Naive B cell (primary cell): ENCODE measurements around the gene FAM83G. TPM values are rescaled to one million over a fixed set of nuclear protein-coding genes. Genes with fewer than 3 reads are reported as not detected.

ENCODE experiments used
- ATAC-seq, 2 donors: fragments of 150-1000 bp; cut with Tn5 transposase; 2 replicates each; pipeline ENCODE4 v1.10.0; 2021; ENCODE audit warnings: low read depth in 2 of 2, mild to moderate bottlenecking in 2 of 2, moderate library complexity in 2 of 2
- DNase-seq: peaks from one replicate; pipeline ENCODE4 v3.0.0; 2022
- H3K27ac Mint-ChIP-seq, 6 donors: one replicate each; pipeline ENCODE4 v1.8.0; 2020 to 2022; ENCODE audit warnings: mild to moderate bottlenecking in 6 of 6, mixed read lengths in 6 of 6, moderate library complexity in 5 of 6, inconsistent platforms in 2 of 6
- H3K27me3 Mint-ChIP-seq, 3 donors: one replicate each; pipeline ENCODE4 v1.8.0; 2021 to 2022; ENCODE audit warnings: mixed read lengths in 3 of 3, mild to moderate bottlenecking in 1 of 3
- H3K36me3 Mint-ChIP-seq, 2 donors: one replicate each; pipeline ENCODE4 v1.8.0; 2020 to 2022; ENCODE audit warnings: mixed read lengths in 2 of 2, inconsistent platforms in 1 of 2, mild to moderate bottlenecking in 1 of 2
- H3K4me1 Mint-ChIP-seq, 3 donors: one replicate each; pipeline ENCODE4 v1.8.0; 2020 to 2022; ENCODE audit warnings: mixed read lengths in 3 of 3, inconsistent platforms in 1 of 3, mild to moderate bottlenecking in 1 of 3, moderate library complexity in 1 of 3
- H3K4me3 Mint-ChIP-seq, 8 donors: one replicate each; pipeline ENCODE4 v1.8.0; 2020 to 2022; ENCODE audit warnings: mild to moderate bottlenecking in 8 of 8, mixed read lengths in 8 of 8, moderate library complexity in 8 of 8, inconsistent platforms in 2 of 8
- H3K9me3 Mint-ChIP-seq, 7 donors: one replicate each; pipeline ENCODE4 v1.8.0; 2020 to 2022; ENCODE audit warnings: mixed read lengths in 7 of 7, mild to moderate bottlenecking in 5 of 7, inconsistent platforms in 2 of 7, moderate library complexity in 1 of 7
- polyA plus RNA-seq, 6 donors: library from polyadenylated mRNA; unstranded; fragments of 300-500 nt; fragmentation: Illumina TruSeq; gene quantifications; one replicate each; pipeline ENCODE4 v1.2.3, GENCODE V29; 2021; ENCODE audit warnings: low read depth in 6 of 6

FAM83G gene
- polyA plus RNA-seq, 6 donors from 2014 or later = 2.5 to 4.4 (median 2.9) TPM

- H3K9me3 Mint-ChIP-seq = no peaks in the 10 kb centered on the region
- H3K36me3 Mint-ChIP-seq = peaks cover 0 to 5% of the 10 kb centered on the region in 2 donors
- peak overlapping the region in 1 of 6 donors; percentile 49 for H3K27ac Mint-ChIP-seq
- ATAC-seq = no peak
- no peak overlapping the region for H3K4me3 Mint-ChIP-seq
- H3K27me3 Mint-ChIP-seq = no peaks in the 10 kb centered on the region
- no peaks in the 10 kb centered on the region for H3K4me1 Mint-ChIP-seq
- no peak for DNase-seq
Measured at GRCh38 chr17:18984273-18985114, 20.1 kb downstream of the FAM83G start.

DNA sequence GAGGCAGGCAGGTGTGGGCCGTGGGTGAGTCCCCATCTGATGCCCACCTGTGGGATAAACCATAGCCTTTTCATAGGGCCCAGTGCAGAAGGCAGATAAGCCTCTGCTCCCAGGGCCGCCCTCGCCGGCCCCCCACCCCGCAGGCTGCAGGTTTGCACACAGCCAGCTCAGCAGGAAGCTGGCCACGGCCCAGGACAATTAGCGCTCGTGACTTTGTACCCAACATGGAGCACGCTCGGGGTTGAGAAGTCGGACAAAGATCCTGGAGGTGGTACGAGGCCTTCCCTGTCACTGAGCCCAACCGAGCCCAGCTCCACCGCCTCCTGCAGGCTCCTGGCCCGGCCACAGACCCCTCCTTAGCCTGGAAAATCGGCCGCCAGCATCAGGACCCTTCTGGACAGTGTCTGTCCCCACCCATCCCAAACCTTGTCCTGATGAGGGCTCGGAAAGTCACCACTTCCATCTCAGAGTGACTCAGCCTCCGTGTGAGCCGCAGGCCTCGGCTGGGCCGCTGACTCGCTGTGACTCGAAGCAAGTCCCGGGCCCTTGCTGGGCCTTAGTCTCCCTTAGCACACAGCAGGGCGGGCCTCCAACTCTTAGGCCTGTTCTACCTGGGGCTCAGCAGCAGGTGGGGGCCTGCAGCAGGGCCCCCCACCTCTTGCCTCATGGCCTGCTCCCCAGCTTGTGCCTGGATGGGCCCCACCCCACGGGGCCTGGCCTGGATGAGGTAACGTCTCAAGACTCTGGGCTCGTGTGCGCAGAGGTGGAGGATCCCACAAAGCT is 22.7 kb downstream of the FAM83G start:
- no peak for ATAC-seq
- no peak overlapping the region for H3K4me3 Mint-ChIP-seq
- no peaks in the 10 kb centered on the region for H3K4me1 Mint-ChIP-seq

GRCh38 chr17:18981335-18981641 is 23.3 kb downstream of the FAM83G start:
- H3K9me3 Mint-ChIP-seq = no peaks in the 10 kb centered on the region
- H3K4me1 Mint-ChIP-seq = no peaks in the 10 kb centered on the region
- no peak for DNase-seq
- no peak for ATAC-seq
- H3K27ac Mint-ChIP-seq = no peak overlapping the region
- peaks cover 0 to 5% of the 10 kb centered on the region in 2 donors for H3K36me3 Mint-ChIP-seq
- H3K27me3 Mint-ChIP-seq = no peaks in the 10 kb centered on the region
- no peak overlapping the region for H3K4me3 Mint-ChIP-seq

More for the DNA sequence above, 22.7 kb downstream of the FAM83G start:
- Mint-ChIP-seq H3K9me3 (no peaks in the 10 kb centered on the region), H3K27me3 (no peaks in the 10 kb centered on the region), H3K36me3 (peaks cover 0 to 5% of the 10 kb centered on the region in 2 donors), H3K27ac (no peak overlapping the region)
- no peak for DNase-seq

DNA sequence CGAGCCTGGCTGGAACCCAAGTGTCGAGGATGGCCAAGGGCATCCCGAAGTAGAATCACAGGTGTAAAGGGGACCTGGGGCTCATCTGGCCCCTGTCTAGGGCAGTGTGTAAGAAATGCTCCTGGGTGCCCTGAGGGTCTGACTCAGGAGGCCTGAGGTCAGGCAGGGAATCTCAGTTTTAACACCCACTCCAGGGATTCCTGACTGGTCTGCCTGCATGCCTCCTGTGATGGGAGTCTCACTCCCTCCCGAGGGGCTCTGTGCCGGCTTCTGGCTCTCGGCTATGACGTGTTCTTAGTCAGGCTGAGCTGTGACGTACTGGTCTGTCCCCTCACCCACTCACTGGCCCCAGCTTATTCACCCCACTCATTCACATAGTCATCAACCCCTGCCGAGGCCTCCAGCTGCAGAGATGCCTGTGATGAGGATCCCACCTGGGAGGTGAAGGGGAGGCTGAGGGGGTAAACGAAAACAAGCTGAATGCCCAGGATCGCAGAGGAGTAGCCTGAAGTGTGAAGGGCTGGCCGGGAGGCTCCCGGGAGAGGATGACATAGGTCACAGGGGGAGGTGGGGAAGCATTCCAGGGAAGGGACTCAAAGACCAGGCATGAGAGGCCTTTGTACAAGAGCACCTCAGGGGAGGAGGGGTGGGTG is 23.8 kb downstream of the FAM83G start:
- Mint-ChIP-seq H3K27ac (peak overlapping the region in 1 of 6 donors; percentile 81), H3K4me3 (no peak overlapping the region), H3K36me3 (peaks cover 0 to under 1% of the 10 kb centered on the region in 2 donors), H3K9me3 (no peaks in the 10 kb centered on the region), H3K4me1 (no peaks in the 10 kb centered on the region), H3K27me3 (no peaks in the 10 kb centered on the region)
- ATAC-seq = no peak
- no peak for DNase-seq

DNA sequence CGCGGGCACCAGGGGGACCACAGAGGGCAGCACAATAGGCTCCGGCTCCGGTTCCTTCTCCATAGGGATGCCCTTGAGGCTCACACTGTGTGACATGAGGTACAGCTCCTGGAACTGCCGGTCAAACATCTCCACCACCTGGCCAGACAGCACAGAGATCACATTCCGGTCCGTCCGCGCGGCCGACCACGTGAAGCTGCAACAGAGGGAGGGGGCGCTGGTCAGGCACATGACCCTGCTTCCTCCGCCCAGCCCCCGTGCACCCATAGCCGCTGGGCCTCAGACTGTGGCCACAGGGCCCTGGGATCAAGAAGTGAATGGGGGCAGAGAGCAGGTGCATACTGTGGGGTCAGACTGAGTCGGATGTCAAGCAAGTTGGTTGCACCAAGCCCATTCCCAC is 25.9 kb downstream of the FAM83G start:
- no peak overlapping the region for H3K4me3 Mint-ChIP-seq
- H3K27ac Mint-ChIP-seq = no peak overlapping the region
- ATAC-seq (no peak), DNase-seq (no peak)
- no peaks in the 10 kb centered on the region for H3K27me3 Mint-ChIP-seq
- no peaks in the 10 kb centered on the region for H3K9me3 Mint-ChIP-seq
- H3K36me3 Mint-ChIP-seq = no peaks in the 10 kb centered on the region
- H3K4me1 Mint-ChIP-seq = no peaks in the 10 kb centered on the region

DNA sequence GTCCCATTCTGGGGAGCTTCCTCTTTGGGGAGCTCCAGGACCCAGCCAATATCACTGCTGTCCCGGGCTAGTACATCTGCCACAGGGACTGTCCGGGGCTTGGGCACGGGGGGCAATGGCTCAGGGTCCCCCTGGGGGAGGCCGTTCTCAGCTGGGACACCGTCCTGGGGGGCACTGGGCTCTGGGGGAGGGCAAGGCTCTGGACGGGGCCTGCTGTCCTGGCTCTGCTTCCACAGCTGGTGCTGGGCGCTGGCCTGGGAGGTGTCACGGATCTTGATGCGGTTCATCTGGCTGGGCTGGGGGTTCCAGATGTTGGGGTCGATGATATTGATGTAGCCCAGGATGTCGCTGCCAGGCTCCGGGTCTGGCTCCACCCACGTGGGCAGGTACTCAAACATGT is 26.5 kb downstream of the FAM83G start:
- Mint-ChIP-seq H3K9me3 (no peaks in the 10 kb centered on the region), H3K4me3 (no peak overlapping the region), H3K36me3 (no peaks in the 10 kb centered on the region), H3K27me3 (no peaks in the 10 kb centered on the region), H3K27ac (no peak overlapping the region), H3K4me1 (no peaks in the 10 kb centered on the region)
- ATAC-seq = no peak
- no peak for DNase-seq

DNA sequence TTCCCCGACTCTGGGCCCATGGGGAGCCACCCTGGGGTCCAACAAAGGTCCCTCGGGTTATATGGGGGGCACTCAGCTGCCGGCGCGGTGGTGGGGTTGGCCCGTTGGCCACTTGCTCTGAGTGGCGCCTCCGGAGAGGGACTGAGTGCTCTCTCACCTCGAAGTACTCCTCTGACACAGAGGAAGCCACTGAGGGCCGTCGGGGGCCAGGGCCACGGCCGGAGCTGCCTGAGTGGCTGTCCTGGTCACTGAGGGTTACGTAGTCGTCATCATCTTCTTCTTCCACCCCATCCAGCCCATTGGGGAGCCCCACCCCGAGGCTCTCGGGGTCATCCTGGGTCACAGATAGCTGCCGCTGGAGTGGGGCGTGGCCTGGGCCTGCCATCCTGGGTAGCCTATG is 26.9 kb downstream of the FAM83G start:
- DNase-seq (no peak), ATAC-seq (no peak)
- no peaks in the 10 kb centered on the region for H3K36me3 Mint-ChIP-seq
- no peaks in the 10 kb centered on the region for H3K4me1 Mint-ChIP-seq
- peak overlapping the region in 2 of 6 donors; percentile 38 to 85 for H3K27ac Mint-ChIP-seq
- H3K4me3 Mint-ChIP-seq = no peak overlapping the region
- H3K9me3 Mint-ChIP-seq = no peaks in the 10 kb centered on the region
- no peaks in the 10 kb centered on the region for H3K27me3 Mint-ChIP-seq

DNA sequence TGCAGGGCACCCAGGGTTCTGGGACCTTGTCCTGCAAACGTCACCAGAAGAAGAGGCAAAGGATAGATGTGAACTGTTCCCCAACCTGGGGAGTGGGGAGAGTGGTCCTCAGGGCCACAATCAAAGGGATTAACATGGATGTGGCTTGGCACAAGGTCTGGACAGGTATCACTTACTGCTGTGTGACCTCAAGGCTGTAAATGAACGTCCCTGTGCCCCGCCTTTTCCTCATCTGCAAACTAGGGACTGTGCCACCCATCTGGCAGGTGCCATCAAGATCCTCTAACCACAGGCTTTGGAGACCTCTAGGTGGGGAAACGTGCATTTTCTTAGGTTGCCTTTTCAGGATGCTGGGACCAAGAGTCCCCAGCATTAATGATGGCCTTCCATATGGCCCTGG is 27.5 kb downstream of the FAM83G start:
- H3K4me1 Mint-ChIP-seq = no peaks in the 10 kb centered on the region
- H3K36me3 Mint-ChIP-seq = no peaks in the 10 kb centered on the region
- no peak overlapping the region for H3K4me3 Mint-ChIP-seq
- peak overlapping the region in 1 of 6 donors; percentile 69 for H3K27ac Mint-ChIP-seq
- ATAC-seq = no peak
- DNase-seq = no peak
- H3K9me3 Mint-ChIP-seq = no peaks in the 10 kb centered on the region
- no peaks in the 10 kb centered on the region for H3K27me3 Mint-ChIP-seq

GRCh38 chr17:18976201-18976600 is 28.4 kb downstream of the FAM83G start:
- Mint-ChIP-seq H3K9me3 (no peaks in the 10 kb centered on the region), H3K27ac (no peak overlapping the region)

DNA sequence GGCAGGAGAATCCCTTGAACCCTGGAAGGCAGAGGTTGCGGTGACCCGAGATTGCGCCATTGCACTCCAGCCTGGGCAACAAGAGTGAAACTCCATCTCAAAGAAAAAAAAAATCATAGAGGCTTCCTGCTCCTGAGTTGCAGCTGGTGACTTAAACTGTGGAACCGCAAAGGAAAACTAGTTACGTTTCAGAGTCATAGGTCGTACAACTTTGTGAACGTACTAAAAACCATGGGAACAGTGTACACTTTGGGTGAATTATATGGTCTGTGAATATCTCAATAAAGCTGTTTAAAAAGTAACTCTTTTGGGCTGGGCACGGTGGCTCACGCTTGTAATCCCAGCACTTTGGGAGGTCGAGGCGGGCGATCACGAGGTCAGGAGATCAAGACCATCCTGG is 29.0 kb downstream of the FAM83G start:
- H3K27me3 Mint-ChIP-seq = no peaks in the 10 kb centered on the region
- no peaks in the 10 kb centered on the region for H3K4me1 Mint-ChIP-seq
- no peak for DNase-seq
- no peaks in the 10 kb centered on the region for H3K9me3 Mint-ChIP-seq
- no peak for ATAC-seq
- no peaks in the 10 kb centered on the region for H3K36me3 Mint-ChIP-seq
- no peak overlapping the region for H3K4me3 Mint-ChIP-seq
- H3K27ac Mint-ChIP-seq = no peak overlapping the region

More at GRCh38 chr17:18976201-18976600, 28.4 kb downstream of the FAM83G start:
- H3K27me3 Mint-ChIP-seq = no peaks in the 10 kb centered on the region
- no peaks in the 10 kb centered on the region for H3K4me1 Mint-ChIP-seq
- ATAC-seq (no peak), DNase-seq (no peak)
- no peak overlapping the region for H3K4me3 Mint-ChIP-seq
- no peaks in the 10 kb centered on the region for H3K36me3 Mint-ChIP-seq

DNA sequence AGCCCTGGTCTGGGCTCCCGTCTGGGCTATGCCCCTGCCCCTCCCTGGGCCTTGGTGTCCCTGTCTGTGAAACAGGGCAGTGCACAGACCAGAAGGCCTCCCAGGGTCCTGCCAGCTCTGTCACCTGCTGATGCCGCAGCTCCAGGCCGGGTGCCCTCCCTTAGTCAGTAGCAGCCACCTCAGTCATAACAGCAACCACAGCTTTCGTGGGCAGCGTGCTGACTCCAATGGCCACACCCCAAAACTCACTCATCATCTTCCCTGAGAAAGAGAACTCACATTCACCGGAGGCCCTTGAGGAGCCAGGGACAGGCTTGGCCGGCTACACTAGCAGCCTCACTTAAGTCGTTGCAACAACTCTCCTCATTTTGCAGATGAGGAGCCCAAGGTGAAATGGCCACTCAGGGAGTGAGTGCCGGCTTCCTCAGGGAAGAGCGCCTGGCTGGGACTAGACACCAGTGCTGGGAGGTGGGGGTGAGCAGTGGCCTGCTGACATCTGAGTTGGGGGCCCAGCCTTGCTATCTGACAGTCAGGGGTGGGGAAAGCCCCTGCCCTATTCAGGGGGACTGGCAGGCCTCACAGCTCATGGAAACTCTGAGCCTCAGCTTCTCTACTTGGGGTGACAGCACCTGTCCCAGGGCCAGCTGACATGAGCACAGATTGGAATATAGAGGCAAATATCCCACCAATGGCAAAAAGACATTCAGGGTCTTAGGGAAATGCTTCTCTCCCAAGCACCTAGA is 30.0 kb downstream of the FAM83G start:
- H3K9me3 Mint-ChIP-seq = no peaks in the 10 kb centered on the region
- no peaks in the 10 kb centered on the region for H3K4me1 Mint-ChIP-seq
- ATAC-seq (no peak), DNase-seq (no peak)
- H3K27me3 Mint-ChIP-seq = no peaks in the 10 kb centered on the region
- no peaks in the 10 kb centered on the region for H3K36me3 Mint-ChIP-seq
- H3K4me3 Mint-ChIP-seq = no peak overlapping the region
- H3K27ac Mint-ChIP-seq = peak overlapping the region in 1 of 6 donors; percentile 27

DNA sequence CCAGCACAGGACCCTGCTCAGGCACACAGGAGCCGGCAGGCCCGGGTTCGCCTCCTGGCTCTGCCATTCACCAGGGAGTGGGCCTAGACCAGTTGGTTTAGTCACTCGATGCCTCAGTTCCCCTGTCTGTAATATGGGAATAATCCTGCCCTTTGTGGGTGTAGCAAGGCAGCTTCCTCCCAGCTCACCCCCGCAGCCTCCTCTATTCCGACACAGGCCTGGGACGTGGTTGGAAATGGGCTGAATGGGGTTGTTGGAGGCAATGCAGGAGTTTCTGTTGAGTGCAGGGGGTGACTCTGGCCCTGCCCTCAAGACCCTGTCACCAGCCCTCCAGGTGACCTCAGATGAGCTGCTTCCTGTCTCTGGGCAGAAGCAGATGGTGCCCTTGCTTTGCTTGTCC is 32.8 kb downstream of the FAM83G start:
- no peaks in the 10 kb centered on the region for H3K9me3 Mint-ChIP-seq
- no peak overlapping the region for H3K4me3 Mint-ChIP-seq
- ATAC-seq (no peak), DNase-seq (no peak)
- no peaks in the 10 kb centered on the region for H3K36me3 Mint-ChIP-seq
- H3K27me3 Mint-ChIP-seq = no peaks in the 10 kb centered on the region
- no peaks in the 10 kb centered on the region for H3K4me1 Mint-ChIP-seq
- no peak overlapping the region for H3K27ac Mint-ChIP-seq
